Measurements from ENCODE around the gene MED27. TPM values are rescaled to one million over a fixed set of nuclear protein-coding genes. Genes with fewer than 3 reads are reported as not detected.

The MED27 gene
- total and polyA plus RNA-seq, 10 of the 15 experiments (the other 5 are each of a cell fraction or from before 2014, with no cell fraction given) = 20.3 to 50.3 (median 35.5) TPM

DNA sequence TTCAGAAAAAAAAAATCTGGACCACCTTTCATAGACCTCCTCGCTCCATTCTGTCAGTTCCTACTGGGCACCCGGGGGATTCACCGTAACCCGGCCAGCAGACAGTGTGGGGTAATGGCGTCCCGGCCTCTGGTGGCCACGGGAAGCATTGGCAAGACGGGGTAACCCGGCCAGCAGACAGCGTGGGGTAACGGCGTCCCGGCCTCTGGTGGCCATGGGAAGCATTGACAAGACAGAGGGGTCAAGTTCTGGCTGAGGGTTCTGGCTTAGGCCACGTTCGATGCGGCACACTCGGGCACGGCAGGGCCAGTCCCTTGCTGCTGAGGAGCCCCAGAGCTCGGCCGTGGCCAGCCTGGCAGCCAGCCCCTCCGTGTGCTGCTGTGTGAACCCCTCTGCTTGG is 223.6 kb downstream of the MED27 start (continued):
- no peak for TF ChIP-seq CEBPZ (IDR thresholded peaks at IDR 0.05; ENCODE audit: low read depth, low read length)

DNA sequence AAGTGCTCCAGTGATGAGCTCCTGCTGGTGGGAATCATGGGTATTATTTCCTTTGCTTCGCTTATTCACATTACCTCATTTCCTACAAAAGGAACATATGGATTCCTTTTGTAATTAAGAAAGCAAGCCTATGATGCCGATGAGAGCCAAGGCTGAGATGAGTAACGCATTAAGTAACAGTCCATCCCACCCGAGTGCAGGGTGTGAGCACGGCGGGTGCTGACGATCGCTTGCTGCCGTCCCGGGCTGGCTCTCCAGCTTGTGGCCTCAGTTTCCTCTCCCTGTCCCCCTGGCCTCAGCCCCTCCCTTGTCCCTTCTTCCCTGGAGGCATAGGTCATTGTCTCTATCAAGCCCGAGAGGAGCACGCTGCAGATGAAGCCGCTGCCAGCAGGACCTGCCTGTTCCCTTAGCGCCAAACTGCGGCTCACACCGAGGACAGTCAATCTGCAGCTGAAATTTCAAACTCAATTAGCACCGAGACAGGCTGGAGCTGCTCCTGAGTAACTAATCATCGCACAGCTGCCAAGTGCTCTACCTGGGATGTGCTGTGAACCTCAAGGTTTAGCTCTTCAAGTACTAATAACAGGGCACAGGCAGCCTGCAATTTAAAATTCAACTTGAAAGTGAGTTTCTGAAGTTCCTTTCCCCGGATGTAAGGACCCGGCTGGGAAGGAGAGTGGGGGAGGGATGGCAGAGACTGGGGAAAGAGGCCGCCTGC is 224.6 kb downstream of the MED27 start:
- ATAC-seq (no peak), FAIRE-seq (no peak), DNase-seq (ENCODE audit: low read depth, low spot score) (no peak)
- Histone ChIP-seq H3K4me3 (no peak overlapping the region), H3K9ac (ENCODE audit: control insufficient read depth, insufficient read depth, low read length) (no peak overlapping the region), H2AFZ (ENCODE audit: control insufficient read depth, low read depth, low read length) (no peak overlapping the region), H3K9me3 (replicated peaks; ENCODE audit: control insufficient read depth, insufficient read depth, low read length) (no peaks in the 10 kb centered on the region), H4K20me1 (ENCODE audit: control insufficient read depth, insufficient read depth) (no peaks in the 10 kb centered on the region), H3K4me1 (ENCODE audit: control insufficient read depth, insufficient read depth, low read length) (no peaks in the 10 kb centered on the region), H3K79me2 (ENCODE audit: control insufficient read depth, insufficient read depth, low read length) (no peaks in the 10 kb centered on the region), H3K27ac (ENCODE audit: control insufficient read depth, insufficient read depth) (no peak overlapping the region), H3K36me3 (ENCODE audit: control insufficient read depth in 2 of 2, insufficient read depth in 2 of 2, low read length in 1 of 2) (no peaks in the 10 kb centered on the region; a peak in 3 of 4 replicates), H3K4me2 (ENCODE audit: control insufficient read depth, insufficient read depth) (no peak overlapping the region), H3K27me3 (replicated peaks in 1 of 2; ENCODE audit: control insufficient read depth in 2 of 2, insufficient read depth in 2 of 2, low read length in 1 of 2) (no peaks in the 10 kb centered on the region)
- SMC1A ChIA-PET (ENCODE audit: uncharacterized antibody, unreplicated experiment) = no interaction called here
- no TSS peak for BruUV-seq (replicated peaks)
- POLR2A ChIA-PET = no interaction called here
- 79% methylated on average over 21 of the region's 21 CpGs for WGBS (ENCODE audit: insufficient coverage, insufficient replicate concordance, low lambda C conversion rate, missing lambda C conversion rate)
- RAD21 ChIA-PET (ENCODE audit: unreplicated experiment) = no interaction called here
- TF ChIP-seq SIN3A (IDR thresholded peaks at IDR 0.05; ENCODE audit: low read depth, low read length) (no peak), POU2F2 (IDR thresholded peaks at IDR 0.05; ENCODE audit: borderline replicate concordance, low read depth, low read length) (no peak), MYB (IDR thresholded peaks at IDR 0.05; ENCODE audit: borderline replicate concordance, low read depth, low read length) (no peak), GABPA (IDR thresholded peaks at IDR 0.05; ENCODE audit: low read depth) (no peak), SREBF1 (IDR thresholded peaks at IDR 0.05; ENCODE audit: low read length) (no peak), SRF (IDR thresholded peaks at IDR 0.05; ENCODE audit: low read depth in 2 of 2, low read length in 2 of 2) (no peak), WRNIP1 (IDR thresholded peaks at IDR 0.05; ENCODE audit: borderline replicate concordance, low read depth, low read length) (no peak), RFX5 (IDR thresholded peaks at IDR 0.05; ENCODE audit: low read depth, low read length) (no peak), MAX (IDR thresholded peaks at IDR 0.05; ENCODE audit: low read depth, low read length) (no peak), POLR2AphosphoS2 (IDR thresholded peaks at IDR 0.05; ENCODE audit: low read depth, low read length) (no peak), JUND (IDR thresholded peaks at IDR 0.05; ENCODE audit: low read depth, low read length) (no peak), RELA (IDR thresholded peaks at IDR 0.05; ENCODE audit: borderline replicate concordance, partially characterized antibody) (no peak), MEF2B (IDR thresholded peaks at IDR 0.05; ENCODE audit: partially characterized antibody, poor library complexity, severe bottlenecking) (no peak), CHD4 (IDR thresholded peaks at IDR 0.05) (no peak), HDAC2 (IDR thresholded peaks at IDR 0.05) (no peak)
- intact Hi-C loops (cut with micrococcal nuclease; ENCODE audit: unreplicated experiment) (no loop called here), in situ Hi-C loops (cut with MboI) (no loop called here)
- CTCF ChIA-PET = no interaction called here
